GM19397 (cell line): ENCODE results near the gene POLR2L.

Experiments used
- ATAC-seq: cut with Tn5 transposase; IDR thresholded peaks from one replicate; pipeline ENCODE4 v1.9.1; 2021; ENCODE audit warnings: mild to moderate bottlenecking, moderate library complexity; ENCODE audit not compliant: unreplicated experiment

Gene POLR2L

GRCh38 chr11:842370-843002 lies at the start of gene POLR2L, which contains the start of gene TSPAN4:
Gene POLR2L (minus strand): TSS chr11:842529. CDS start chr11:842508, 21 bp downstream.
Gene TSPAN4 (plus strand): TSS chr11:842852. CDS start chr11:850305, 7,453 bp downstream.
- ATAC-seq: peak; percentile 60

- ATAC-seq: no peak
These were observed 48.6 kb upstream of the POLR2L start for GRCh38 chr11:890794-891540.

GRCh38 chr11:889687-890475 lies 47.6 kb upstream of the POLR2L start:
- ATAC-seq: no peak

- ATAC-seq: no peak
These were observed 46.9 kb upstream of the POLR2L start for GRCh38 chr11:889257-889656.

GRCh38 chr11:888310-889212 lies 46.2 kb upstream of the POLR2L start:
- ATAC-seq: no peak

- no peak for ATAC-seq
These were observed 45.3 kb upstream of the POLR2L start for GRCh38 chr11:887589-887988.

GRCh38 chr11:886568-886967 lies 44.2 kb upstream of the POLR2L start:
- ATAC-seq: no peak

- no peak for ATAC-seq
These were observed 42.3 kb upstream of the POLR2L start for GRCh38 chr11:884578-885070.

GRCh38 chr11:883527-883926 lies 41.2 kb upstream of the POLR2L start:
- ATAC-seq: no peak

GRCh38 chr11:882596-882995 lies 40.3 kb upstream of the POLR2L start:
- no peak for ATAC-seq

- no peak for ATAC-seq
These were observed 38.1 kb upstream of the POLR2L start for GRCh38 chr11:880447-880846.

- ATAC-seq: no peak
These were observed 35.2 kb upstream of the POLR2L start for GRCh38 chr11:877565-877964.

GRCh38 chr11:876545-876944 lies 34.2 kb upstream of the POLR2L start:
- no peak for ATAC-seq

- no peak for ATAC-seq
These were observed 33.5 kb upstream of the POLR2L start for GRCh38 chr11:875769-876301.

- no peak for ATAC-seq
These were observed 32.9 kb upstream of the POLR2L start for GRCh38 chr11:875203-875602.

- no peak for ATAC-seq
These were observed 31.4 kb upstream of the POLR2L start for GRCh38 chr11:873706-874105.

GRCh38 chr11:872799-873198 lies 30.5 kb upstream of the POLR2L start:
- ATAC-seq: no peak

GRCh38 chr11:871472-871871 lies 29.1 kb upstream of the POLR2L start:
- ATAC-seq: no peak

GRCh38 chr11:870418-870817 lies 28.1 kb upstream of the POLR2L start:
- ATAC-seq: no peak

GRCh38 chr11:870127-870413 lies 27.7 kb upstream of the POLR2L start:
- no peak for ATAC-seq
